Left ventricle myocardium inferior (tissue), 1 donor: Measurements from ENCODE around the gene ZNF483. TPM values are rescaled to one million over a fixed set of nuclear protein-coding genes. Genes with fewer than 3 reads are reported as not detected.

Experiments
- DNase-seq: peaks from one replicate; pipeline ENCODE4 v3.0.0-alpha.2; 2020
- H3K27ac ChIP-seq: fragments of 200-600 bp; replicated peaks from 2 replicates; pipeline ENCODE4 v1.8.0; 2021
- H3K27me3 ChIP-seq: fragments of 200-600 bp; 2 replicates; pipeline ENCODE4 v1.8.0; 2021; ENCODE audit warnings: low read depth
- H3K36me3 ChIP-seq: fragments of 200-600 bp; 2 replicates; pipeline ENCODE4 v1.8.0; 2021
- H3K4me1 ChIP-seq: fragments of 200-600 bp; 2 replicates; pipeline ENCODE4 v1.8.0; 2021
- H3K4me3 ChIP-seq: fragments of 200-600 bp; 2 replicates; pipeline ENCODE4 v1.8.0; 2021; ENCODE audit warnings: mild to moderate bottlenecking, moderate library complexity
- H3K9me3 ChIP-seq: fragments of 200-600 bp; replicated peaks from 2 replicates; pipeline ENCODE4 v1.8.0; 2021
- CTCF ChIP-seq: fragments of 200-600 bp; IDR thresholded peaks from 2 replicates; pipeline ENCODE4 v1.8.0; 2021; ENCODE audit warnings: antibody characterized with exemption, mild to moderate bottlenecking, borderline replicate concordance
- intact Hi-C: fragments of 100-400 bp; cut with micrococcal nuclease; formaldehyde crosslinking; loops from one replicate; pipeline ENCODE4 v1.11.0; 2022
- total RNA-seq: library from RNA; stranded (reverse); fragmentation: NEBNext Ultra II Directional; extraction: Animal tissue kit (Norgen Biotek cat#: 25700); gene quantifications from one replicate; pipeline ENCODE4 v1.2.1, GENCODE V29; 2021
- donor health status: DM: no; HTN: yes; CAD: no; lungs with severe emphysema.

The ZNF483 gene
- total RNA-seq, 1 donor from 2014 or later, result 5.8 TPM

DNA sequence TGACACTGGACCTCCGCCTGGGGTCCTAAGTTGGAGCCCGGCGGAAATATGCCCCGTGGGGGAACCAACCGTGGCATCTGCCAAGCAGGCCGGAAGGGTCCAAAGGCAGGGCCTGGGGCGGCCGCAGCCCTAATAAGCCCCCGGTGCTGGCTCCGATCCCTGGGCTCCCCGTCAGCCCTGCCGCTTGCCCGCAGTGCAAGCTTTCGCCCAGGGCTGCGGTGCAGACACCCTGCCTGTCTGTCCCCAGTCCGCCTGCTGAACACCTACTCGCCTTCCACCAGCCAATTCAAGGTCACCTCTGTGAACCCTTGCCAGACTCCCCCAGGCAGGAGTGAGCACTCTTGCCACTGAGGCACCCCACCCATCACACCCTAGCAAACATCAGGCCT lies 75.0 kb downstream of the ZNF483 start:
- H3K27me3 ChIP-seq, result no peaks in the 10 kb centered on the region
- intact Hi-C loops, result no loop called here
- DNase-seq, result no peak

GRCh38 chr9:111601237-111602018 lies 76.4 kb downstream of the ZNF483 start:
- Histone ChIP-seq H3K27me3 (no peaks in the 10 kb centered on the region), H3K27ac (no peak overlapping the region), H3K36me3 (peaks cover 9% of the 10 kb centered on the region), H3K4me3 (no peak overlapping the region), H3K9me3 (no peaks in the 10 kb centered on the region), H3K4me1 (peaks cover 28% of the 10 kb centered on the region)
- no peak for TF ChIP-seq CTCF
- intact Hi-C loops, result no loop called here
- DNase-seq, result no peak

More for the DNA sequence above, 75.0 kb downstream of the ZNF483 start:
- Histone ChIP-seq H3K4me1 (peaks cover 28% of the 10 kb centered on the region), H3K27ac (peak overlapping the region; percentile 91), H3K4me3 (peak overlapping the region; percentile 92), H3K9me3 (no peaks in the 10 kb centered on the region), H3K36me3 (peaks cover 24% of the 10 kb centered on the region)
- no peak for TF ChIP-seq CTCF

DNA sequence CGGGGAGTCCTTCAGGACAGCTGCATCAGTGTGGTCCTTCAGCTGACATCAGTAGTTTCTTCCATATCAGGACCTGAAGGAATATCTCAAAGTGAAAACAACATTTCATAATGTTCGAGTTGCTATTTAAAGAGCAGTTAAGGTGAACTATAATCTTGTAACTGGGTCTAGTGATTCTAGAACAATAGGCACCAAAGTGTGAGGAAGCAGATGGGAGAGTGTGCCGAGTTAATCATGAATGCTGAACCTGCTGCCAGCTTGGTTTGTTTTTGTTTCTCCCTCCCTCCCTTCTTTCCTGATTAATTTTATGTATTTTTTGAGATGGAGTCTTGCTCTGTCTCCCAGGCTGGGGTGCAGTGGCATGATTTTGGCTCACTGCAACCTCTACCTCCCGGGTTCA lies 78.1 kb downstream of the ZNF483 start:
- H3K9me3 ChIP-seq, result no peaks in the 10 kb centered on the region
- H3K36me3 ChIP-seq, result no peaks in the 10 kb centered on the region
- peaks cover 12% of the 10 kb centered on the region for H3K27me3 ChIP-seq
- no peak for TF ChIP-seq CTCF
- H3K4me3 ChIP-seq, result no peak overlapping the region
- H3K27ac ChIP-seq, result no peak overlapping the region
- H3K4me1 ChIP-seq, result peaks cover 21% of the 10 kb centered on the region
- intact Hi-C loops, result no loop called here
- no peak for DNase-seq

- Histone ChIP-seq H3K36me3 (no peaks in the 10 kb centered on the region), H3K4me1 (peaks cover 10% of the 10 kb centered on the region), H3K4me3 (no peak overlapping the region), H3K9me3 (no peaks in the 10 kb centered on the region), H3K27ac (no peak overlapping the region), H3K27me3 (peaks cover 23% of the 10 kb centered on the region)
- intact Hi-C loops, result no loop called here
- no peak for DNase-seq
- TF ChIP-seq CTCF, result no peak
Measured at GRCh38 chr9:111604054-111604615, 79.2 kb downstream of the ZNF483 start.

- no peak for DNase-seq
- no peak overlapping the region for H3K27ac ChIP-seq
- no peak overlapping the region for H3K4me3 ChIP-seq
- intact Hi-C loops, result no loop called here
- peaks cover under 1% of the 10 kb centered on the region for H3K4me1 ChIP-seq
- H3K36me3 ChIP-seq, result no peaks in the 10 kb centered on the region
- no peak for TF ChIP-seq CTCF
- no peaks in the 10 kb centered on the region for H3K9me3 ChIP-seq
- peaks cover 32% of the 10 kb centered on the region for H3K27me3 ChIP-seq
Measured at GRCh38 chr9:111605041-111605559, 80.1 kb downstream of the ZNF483 start.
